GM19193 (cell line): ENCODE measurements around the gene C16orf92.

ENCODE experiments used
- POLR2A ChIP-seq: IDR thresholded peaks from 4 replicates; pipeline ENCODE4 v1.6.1; 2011; ENCODE audit not compliant: insufficient read depth, insufficient read length; ENCODE audit errors: extremely low read depth

The C16orf92 gene

GRCh38 chr16:30007378-30007895 lies 15.6 kb upstream of the C16orf92 start:
- no peak for TF ChIP-seq POLR2A

- no peak for TF ChIP-seq POLR2A
Measured at GRCh38 chr16:30009085-30009862, 13.7 kb upstream of the C16orf92 start.

GRCh38 chr16:30009990-30010843 lies 12.8 kb upstream of the C16orf92 start:
- TF ChIP-seq POLR2A = no peak

GRCh38 chr16:30010844-30011713 lies 11.9 kb upstream of the C16orf92 start, which contains the start of gene DOC2A:
Gene DOC2A, minus strand, starts transcription at chr16:30011027. Its CDS starts 805 bp downstream, at chr16:30010222.
- TF ChIP-seq POLR2A = no peak

- TF ChIP-seq POLR2A = no peak
Measured at GRCh38 chr16:30011714-30012504, 11.1 kb upstream of the C16orf92 start.

- TF ChIP-seq POLR2A = no peak
Measured at GRCh38 chr16:30016555-30017276, 6.3 kb upstream of the C16orf92 start.

GRCh38 chr16:30017277-30017656 lies 5.7 kb upstream of the C16orf92 start:
- no peak for TF ChIP-seq POLR2A

GRCh38 chr16:30018731-30019158 lies 4.3 kb upstream of the C16orf92 start:
- no peak for TF ChIP-seq POLR2A

GRCh38 chr16:30023586-30023985 lies 588 bp downstream of the C16orf92 start:
- no peak for TF ChIP-seq POLR2A

- no peak for TF ChIP-seq POLR2A
Measured at GRCh38 chr16:30024451-30024850, 1.5 kb downstream of the C16orf92 start.

GRCh38 chr16:30025156-30025555 lies 2.2 kb downstream of the C16orf92 start:
- TF ChIP-seq POLR2A = no peak

- no peak for TF ChIP-seq POLR2A
Measured at GRCh38 chr16:30025574-30025973, 2.6 kb downstream of the C16orf92 start.

GRCh38 chr16:30026449-30026848 lies 3.5 kb downstream of the C16orf92 start:
- no peak for TF ChIP-seq POLR2A
